Measurements from ENCODE around the gene MYL5. TPM values are rescaled to one million over a fixed set of nuclear protein-coding genes. Genes with fewer than 3 reads are reported as not detected.
"Not testable (repeated sequence)": the region's sequence is repeated elsewhere in the genome, so short reads cannot be mapped to it uniquely, and the experiment has no call there.

The MYL5 gene
- total RNA-seq, 1 donor from 2014 or later, result 22.2 TPM

- no peak for ATAC-seq
These were observed 16.3 kb upstream of the MYL5 start for GRCh38 chr4:657834-658667.

DNA sequence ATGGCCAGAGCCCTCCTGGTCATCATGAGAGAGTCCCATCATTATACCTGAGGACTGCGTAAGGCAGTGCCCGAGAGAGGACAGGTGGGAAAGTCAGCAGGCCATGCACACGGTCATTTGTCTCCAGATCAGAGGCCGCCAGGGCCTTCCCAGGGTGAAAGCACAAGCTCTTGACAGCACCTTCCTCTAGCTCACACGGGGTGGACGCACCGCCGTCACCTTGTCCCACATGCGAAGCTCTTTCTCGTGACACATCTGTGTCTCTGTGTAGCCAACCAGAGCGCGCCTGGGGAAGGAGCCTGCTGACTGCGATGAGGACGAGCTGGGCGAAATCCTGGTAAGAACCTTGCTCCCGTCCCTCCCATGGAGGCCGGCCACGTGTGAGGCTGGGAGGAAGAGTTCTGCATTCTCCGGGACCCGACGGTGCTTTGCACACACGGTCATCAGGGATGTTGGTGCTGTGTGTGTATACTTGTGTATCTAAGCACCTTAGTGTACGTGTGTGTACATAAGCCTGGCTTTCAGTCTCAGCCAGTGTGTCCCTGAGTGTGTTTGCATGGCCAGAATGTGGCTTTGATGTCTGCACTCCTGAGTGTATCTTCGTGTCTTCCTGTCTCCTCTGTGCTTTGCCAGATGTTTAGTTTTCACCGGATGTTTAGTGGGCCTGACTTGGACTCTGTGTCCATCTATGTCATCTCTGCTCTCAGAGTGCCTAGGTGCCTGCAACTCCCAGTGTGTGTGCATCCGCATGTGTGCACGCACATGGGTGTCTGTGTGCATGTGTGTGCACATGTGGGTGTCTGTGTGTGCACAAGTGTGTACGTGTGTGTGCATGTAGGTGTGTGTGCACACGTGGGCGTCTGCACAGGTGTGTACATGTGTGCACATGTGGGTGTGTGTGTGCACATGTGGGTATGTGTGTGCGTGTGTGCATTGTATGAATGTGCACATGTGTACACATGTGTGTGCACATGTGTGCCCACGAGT is 15.4 kb upstream of the MYL5 start:
- ATAC-seq, result no peak

GRCh38 chr4:659851-660250 is 14.5 kb upstream of the MYL5 start:
- ATAC-seq, result no peak

DNA sequence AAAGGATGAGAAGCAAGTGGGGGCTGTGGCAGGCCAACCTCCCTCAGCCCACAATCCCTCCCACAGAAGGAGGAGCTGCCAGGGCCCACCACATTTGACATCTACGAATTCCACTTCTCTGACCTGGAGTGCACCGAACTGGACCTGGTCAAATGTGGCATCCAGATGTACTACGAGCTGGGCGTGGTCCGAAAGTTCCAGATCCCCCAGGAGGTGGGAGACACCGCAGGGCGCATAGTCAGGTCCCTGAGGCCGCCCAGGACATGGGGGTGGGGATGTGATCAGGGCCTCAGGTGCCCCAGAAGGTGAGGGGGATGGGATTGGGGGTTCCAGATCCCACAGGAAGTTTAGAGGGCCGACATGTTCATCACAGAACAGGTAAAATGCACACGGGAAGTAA is 13.9 kb upstream of the MYL5 start:
- ATAC-seq, result no peak

- ATAC-seq, result no peak
These were observed 13.1 kb upstream of the MYL5 start for GRCh38 chr4:661231-661630.

DNA sequence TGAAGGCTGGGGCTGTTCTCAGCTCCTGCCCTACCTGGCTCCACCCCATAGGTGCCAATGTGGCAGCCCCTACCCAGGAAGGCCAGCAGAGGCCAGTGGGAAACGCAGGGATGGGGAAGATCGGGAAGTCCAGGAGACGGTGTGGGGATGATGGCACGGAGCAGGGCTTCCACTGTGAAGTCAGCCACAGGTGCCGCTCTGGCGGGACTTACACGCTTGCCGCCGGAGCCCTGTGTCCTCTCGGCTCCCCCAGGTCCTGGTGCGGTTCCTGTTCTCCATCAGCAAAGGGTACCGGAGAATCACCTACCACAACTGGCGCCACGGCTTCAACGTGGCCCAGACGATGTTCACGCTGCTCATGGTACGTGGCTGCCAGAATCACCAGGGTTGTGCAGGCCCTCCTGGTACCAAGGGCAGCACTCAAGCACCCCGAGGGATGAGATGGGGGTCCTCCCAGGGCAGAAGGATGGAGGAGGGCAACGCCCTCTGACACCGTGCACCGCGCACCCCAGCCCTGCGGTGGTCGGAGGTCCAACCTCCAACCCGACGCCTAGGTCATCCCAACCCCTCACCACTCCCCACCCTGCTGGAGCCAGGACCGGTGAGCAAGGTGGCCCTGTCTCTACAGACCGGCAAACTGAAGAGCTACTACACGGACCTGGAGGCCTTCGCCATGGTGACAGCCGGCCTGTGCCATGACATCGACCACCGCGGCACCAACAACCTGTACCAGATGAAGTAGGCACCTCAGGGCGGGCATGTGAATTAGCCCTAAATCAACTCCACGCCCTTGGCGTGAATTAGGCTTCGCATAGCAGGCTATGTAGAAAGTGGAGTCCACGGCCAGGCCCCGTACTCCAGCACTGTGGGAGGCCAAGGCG is 12.2 kb upstream of the MYL5 start:
- ATAC-seq, result peak; percentile 6

GRCh38 chr4:663046-663437 is 11.3 kb upstream of the MYL5 start:
- no peak for ATAC-seq

DNA sequence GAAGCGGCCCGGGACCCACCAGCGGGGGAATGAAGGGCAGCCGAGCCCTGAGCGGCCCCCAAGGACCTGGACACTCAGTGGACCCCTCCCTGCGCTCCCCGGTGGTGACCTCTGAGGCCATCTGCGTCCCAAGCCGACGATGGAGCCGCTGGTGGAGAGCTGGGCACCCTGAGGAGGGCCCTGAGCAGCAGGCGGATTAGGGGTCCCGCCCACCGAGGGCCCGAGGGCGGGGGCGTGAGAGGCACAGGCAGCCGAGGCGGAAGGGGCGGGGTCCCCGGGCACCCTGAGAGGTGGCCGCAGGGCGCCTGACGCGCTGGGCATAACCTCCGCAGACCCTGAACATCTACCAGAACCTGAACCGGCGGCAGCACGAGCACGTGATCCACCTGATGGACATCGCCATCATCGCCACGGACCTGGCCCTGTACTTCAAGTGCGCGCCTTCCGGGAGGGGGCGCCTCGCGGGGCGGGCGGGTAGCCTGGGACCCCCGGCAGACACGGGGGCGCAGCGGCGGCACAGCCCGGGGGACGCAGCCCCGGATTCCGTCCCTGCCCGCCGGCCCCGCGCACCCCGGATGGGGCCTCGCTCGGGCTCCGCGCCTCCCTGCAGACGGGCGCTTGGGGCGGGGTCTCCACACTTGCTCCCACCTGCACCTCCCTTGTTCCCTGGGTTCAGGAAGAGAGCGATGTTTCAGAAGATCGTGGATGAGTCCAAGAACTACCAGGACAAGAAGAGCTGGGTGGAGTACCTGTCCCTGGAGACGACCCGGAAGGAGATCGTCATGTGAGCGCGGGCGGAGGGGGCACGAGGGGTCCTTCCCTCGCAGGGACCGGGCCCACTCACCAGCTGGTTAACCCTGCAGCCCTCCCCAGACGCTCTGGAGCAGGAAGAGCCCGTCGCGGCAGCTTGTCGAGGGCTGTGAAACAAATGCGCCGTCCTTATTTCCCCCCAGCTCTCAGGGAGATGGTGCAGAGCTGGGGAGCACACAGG is 10.6 kb upstream of the MYL5 start:
- ATAC-seq, result peak; percentile 32

- no peak for ATAC-seq
These were observed 9.6 kb upstream of the MYL5 start for GRCh38 chr4:664713-665231.

DNA sequence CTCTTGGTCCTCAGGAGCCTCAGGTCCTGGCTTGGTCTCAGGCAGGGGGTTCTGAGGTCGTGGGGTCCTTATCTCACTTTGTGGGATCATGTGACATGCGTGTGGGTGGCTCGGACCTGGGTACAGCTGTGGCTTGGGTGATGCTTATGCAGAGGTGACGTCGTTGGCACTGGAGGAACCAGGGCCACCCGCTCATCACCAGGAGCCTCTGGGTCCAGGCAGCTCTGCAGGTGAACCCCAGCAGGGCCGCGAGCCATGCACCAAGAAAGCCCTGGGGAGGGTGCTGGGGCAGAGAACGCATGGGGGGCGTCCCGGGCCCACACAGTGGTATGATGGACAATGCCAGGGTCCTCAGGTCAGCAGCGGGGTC is 9.0 kb upstream of the MYL5 start:
- no peak for ATAC-seq

- ATAC-seq, result no peak
These were observed 8.4 kb upstream of the MYL5 start for GRCh38 chr4:665751-666435.

GRCh38 chr4:666436-666810 is 7.9 kb upstream of the MYL5 start:
- no peak for ATAC-seq

- ATAC-seq, result no peak
These were observed 7.4 kb upstream of the MYL5 start for GRCh38 chr4:666822-667544.

DNA sequence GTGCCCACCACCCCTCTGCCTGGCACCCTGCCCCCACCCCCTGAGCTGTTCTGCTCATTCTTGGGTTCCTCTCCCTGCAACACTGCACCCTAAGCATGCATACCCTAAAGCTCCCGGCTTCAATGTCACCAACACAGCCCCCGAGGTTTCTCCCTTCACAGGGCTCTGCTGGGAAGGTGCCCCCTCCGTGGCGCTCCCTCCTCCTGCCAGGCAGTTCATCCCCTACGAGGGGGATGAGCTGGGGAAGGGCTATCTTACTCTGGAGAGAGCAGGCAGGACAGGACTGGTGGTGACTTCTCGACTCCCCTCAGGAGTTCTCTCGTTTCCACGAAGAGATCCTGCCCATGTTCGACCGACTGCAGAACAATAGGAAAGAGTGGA is 6.8 kb upstream of the MYL5 start:
- no peak for ATAC-seq

DNA sequence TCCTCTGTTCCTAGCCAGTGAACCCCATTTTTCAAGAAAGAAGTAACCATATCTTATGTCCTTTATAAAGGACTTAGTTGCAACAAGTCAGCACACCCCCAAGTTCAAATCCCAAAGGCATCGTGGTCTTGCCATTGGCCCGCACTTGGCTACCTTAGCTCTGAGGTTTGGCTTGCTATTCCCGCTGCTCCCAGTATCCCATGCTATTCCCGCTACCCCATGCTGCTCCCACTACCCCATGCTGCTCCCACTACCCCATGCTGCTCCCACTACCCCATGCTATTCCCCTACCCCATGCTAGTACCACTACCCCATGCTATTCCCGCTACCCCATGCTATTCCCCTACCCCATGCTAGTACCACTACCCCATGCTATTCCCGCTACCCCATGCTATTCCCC is 6.1 kb upstream of the MYL5 start:
- ATAC-seq, result not testable (repeated sequence)

- not testable (repeated sequence) for ATAC-seq
These were observed 4.4 kb upstream of the MYL5 start for GRCh38 chr4:669806-670559.

DNA sequence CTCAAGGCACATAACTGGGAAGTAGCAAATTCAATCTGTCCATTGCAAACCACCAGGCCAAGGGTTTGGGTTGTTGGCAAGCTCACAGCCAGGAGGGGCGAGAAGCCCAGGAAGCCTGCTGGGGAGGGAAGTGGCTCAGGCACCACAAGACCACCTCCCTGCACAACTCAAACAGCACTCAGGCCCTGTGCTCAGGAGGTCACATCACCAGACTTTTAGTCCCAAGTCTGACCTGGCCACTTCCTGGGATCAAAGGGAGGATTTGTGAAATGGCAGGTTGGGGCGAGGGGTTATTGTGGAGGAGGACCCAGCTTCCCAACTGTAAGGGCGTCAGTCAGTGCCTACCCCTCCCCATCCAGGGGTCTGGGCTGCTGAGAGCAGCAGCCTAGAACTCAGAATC is 2.6 kb upstream of the MYL5 start:
- no peak for ATAC-seq

DNA sequence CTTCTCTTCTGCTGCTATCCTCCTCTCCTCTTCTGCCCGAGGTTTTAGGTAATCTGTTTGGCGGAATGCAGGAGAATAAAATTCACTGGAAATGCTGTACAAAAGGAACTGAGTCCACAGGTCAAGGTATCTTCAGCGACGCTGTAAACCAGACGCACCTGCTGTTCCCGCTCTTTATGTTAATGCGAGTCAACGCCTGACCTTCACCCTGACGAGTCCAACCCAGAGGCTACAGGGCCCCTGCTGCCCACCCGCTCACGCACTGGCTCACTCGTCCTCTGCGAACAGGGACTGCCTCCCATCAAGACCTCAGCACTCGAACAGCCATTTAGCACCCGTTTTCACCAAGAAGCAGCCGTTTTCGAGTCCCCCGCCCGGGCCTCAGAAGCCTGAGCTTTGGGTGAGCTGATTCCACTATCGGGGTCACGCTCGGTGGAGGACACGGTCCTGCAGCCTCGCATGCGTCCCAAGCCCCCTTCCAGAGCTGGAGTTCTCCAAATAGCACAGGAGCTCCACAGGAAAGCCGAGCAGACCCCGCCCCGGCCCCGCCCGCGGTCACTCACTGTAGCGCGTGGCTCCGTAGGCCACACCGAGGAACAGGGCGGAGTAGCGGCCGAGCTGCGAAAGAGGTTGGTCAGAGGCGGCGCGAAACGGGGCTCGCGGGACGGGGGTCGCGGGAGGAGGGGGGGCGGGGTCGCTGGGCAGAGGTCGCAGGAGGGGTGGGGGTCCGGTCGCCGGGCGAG is 822 bp upstream of the MYL5 start:
- ATAC-seq, result peak; percentile 37
